Endometrial microvascular endothelial cells (primary cell): ENCODE measurements around the gene KIF12. TPM values are rescaled to one million over a fixed set of nuclear protein-coding genes. Genes with fewer than 3 reads are reported as not detected.

Experiments
- in situ Hi-C: cut with HindIII; loops from 2 replicates; pipeline ENCODE4 v1.10.0; 2017; ENCODE audit warnings: low sequenced_read_pairs, low pct_unique_long_range_greater_than_20kb; ENCODE audit errors: inconsistent ontology term
- total RNA-seq: library from RNA; depleted of rRNA; stranded (reverse); fragments of >200 nt; gene quantifications from one replicate; pipeline ENCODE4 v1.2.3, GENCODE V29; 2015; ENCODE audit errors: inconsistent ontology term

The KIF12 gene
- total RNA-seq, 1 donor from 2014 or later, result not detected

DNA sequence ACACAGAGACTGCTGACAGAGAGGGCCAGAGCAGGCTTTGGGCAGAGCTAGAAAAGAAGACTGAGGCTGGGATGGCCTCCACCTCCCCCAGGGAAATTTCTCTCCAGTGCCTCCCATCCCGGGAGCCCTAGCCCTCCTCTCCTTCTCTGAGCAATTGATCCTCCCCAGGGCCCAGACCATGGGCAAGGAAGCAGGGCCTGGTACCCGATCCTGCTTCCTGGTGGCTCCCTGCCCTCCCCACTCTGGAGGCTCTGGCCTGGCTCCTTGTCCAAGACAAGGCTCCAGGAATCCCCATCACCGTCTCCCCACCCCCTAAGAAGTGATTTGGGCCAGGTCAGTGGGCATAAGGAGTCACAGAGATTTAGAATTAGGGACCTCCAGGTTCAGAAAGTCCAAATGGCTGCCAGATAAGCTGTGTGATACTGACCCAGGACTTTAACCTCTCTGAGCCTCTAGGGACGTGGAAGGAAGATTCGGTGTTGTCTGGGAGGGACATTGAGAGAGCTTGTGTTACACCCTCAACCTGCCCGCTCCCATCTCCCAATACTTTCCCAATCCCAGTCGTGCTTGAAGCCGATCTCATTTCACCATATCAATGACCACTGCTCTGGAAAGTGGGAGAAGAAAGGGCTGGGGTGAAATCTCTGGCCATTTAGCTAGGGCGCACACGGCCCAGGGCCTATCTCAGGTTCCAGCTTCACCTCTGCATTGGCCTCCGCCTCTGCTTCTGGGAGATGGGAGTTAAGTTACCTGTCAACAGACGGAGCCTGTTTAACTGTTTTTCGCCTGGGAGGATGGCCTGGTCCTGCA is 25.8 kb upstream of the KIF12 start:
- in situ Hi-C loops, result no loop called here

DNA sequence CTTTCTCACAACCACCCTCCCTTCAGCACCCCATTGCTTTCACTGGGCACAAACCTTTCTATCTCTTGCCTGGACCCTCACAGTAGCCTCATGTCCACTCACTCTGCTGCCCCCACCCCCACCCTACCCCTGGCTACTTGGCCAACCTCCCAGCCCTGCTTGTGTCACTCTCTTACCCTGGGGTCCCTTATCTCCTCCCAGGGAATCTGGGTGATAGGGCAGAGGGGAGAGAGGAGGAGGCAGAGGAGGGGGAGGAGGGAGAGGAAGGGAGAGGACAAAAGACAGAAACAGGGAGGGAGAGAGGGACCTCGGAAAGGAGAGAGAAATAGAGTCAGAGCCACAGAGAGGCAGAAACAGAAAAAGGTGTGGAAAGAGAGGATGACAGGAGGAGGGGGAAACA is 25.0 kb upstream of the KIF12 start:
- in situ Hi-C loops, result no loop called here

DNA sequence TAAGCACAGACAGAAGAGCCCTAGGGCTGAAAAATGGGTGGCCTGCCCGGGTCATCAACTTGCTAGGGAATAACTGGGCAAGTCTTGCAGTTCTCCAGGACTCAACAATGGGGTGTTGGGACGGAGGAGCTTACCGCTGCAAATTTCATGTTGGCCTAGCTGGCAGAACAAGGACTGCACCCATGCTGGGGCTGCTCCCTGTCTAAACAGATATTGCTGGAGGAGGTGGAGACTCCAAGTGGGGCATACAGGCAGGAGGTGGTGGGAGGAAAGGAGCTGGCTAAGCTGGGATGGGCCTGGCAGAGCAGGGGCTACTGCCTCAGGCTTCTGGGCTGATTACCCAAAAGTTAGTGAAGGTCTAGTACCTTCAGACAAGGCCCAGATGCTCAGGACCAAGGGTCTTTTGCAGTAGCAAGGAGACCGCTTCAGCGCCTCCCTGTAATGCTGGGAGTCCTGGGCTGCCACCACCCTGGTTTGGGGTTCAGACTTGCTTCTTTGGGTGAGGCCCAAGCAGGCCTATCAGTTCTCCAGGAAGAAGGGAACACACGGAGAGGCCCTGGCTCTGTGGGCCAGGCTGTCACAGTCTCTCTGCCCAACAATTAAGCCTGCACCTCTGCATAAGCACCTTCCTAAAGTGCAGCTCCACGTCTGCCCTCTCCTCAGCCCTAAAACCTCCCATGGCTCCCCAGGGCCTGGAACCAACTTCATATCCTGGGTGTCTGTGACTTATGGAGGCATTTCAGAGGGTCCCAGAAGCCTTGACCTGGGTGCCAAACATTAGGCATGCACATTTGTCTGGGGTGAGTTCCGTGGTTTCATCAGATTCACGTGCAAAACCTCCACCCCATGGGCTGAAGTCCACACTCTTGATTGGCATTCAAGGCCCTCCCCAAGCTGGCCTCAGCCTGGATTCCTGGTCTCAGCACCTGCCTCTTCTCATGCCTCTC is 24.2 kb upstream of the KIF12 start:
- in situ Hi-C loops, result no loop called here

DNA sequence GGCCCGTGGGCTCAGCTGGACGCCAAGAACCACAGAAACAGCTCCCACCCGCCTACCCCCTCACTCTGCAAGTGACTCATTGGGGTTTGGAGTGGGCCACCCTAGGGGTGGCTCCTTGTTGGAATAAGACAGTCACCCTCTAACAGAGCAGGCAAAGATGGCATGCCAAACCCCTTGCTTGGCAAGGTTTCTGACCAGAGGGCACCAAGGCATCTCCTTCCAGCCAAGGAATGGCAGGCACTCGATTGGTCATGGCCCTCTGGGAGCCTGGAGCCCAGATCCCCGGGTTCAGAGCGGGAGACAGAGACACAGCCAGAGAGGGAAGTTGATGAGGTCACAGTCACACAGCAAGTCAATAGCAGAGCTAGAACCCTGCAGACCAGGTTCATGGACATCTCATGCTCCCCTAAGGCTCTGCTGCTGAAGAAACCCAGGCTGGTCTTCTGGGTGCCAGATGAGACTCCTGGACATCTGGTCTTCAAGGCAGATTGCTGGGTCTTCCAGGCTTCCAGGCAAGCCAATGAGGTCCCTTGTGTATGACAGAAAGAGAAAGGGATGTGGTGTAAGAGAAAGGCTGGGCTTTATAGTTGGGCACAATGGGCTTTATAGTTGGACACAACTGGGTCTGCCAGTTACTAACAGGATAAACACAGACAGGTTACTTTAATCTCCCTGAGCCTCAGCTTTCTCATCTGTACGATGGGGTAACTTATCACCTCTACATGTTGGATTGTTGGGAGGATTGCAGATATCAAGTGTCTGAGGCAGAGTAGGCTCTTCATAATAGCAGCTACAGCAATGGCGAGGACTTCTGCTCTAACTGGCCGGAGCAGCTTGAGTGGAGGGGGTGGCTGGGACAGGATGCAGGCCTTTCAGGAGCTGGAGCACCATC is 23.3 kb upstream of the KIF12 start:
- in situ Hi-C loops, result no loop called here

DNA sequence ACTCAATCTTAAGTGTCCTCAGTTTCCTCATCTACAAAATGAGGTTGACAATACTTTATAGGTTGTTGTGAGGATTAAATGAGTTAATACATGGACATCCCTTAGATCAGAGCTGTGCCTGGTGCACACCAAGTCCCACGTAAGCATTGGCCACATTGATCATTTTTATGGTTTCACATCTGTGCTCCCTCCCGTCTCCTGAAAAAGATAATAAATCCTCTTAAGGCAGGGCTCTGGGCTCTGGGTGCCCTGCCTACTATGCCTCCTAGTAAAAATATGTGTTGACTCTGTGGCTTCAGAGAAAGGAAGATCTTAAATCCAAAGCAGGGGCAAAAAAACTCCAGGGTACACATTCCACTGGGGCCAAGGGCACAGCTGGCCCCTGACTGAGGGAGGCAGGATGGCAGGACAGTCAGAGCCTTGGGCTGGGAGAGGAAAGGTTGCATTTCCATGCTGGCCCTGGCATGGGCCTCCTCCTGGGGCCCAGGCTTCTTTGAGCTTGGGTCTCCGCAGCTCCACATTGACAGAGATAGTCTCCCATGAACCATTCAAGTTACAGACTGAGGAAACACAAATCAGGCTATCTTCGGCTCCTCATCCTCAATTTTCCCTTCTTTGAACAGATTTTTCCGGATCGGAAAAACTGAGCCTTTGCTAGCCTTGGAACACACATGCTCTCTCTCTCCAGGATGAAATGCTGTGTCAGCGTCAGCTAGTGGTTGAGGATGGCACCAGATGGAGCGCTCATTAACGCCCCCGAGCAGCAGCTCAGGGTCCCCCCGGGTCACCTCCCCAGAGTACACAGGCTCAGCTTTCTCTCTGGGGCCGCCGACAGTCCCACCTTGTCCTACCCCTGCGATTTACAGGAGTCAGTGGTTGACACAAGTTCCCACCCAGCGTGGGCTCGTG is 22.4 kb upstream of the KIF12 start:
- in situ Hi-C loops, result no loop called here

DNA sequence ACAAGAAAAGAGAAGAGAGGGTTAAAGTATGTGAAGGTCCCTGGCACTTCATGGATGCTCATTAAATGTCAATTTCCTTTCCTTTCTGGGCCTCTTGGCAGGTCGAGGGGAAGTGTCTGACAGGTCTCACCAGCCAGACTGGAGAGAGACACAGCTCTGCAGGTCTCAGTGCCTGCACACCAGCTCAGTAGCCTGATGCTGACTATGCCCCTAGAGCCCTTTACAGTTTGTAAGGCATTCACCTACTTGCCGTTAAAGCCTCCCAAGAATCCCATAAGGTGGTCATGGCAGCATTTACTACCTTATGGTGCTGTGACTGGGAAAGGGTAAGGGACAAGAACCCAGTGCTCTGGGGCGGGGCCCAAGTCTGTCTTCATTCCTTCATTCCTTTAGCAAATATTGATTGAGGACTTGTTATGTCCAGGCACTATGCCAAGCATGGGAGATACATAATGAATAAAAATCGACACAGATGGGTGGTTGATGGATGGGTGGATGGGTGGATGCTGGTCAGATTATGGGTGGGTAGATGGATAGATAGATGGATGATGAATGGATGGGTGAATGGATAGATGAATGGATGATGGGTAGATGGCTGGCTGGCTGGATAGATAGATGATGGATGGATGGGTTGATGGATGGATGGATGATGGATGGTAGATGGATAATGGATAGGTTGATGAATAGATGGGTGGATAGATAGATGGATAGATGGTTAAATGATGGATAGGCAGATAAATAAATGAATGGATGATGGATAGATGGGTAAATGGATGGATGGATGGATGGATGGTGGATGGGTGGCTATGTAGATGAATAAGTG is 21.3 kb upstream of the KIF12 start:
- in situ Hi-C loops, result no loop called here

DNA sequence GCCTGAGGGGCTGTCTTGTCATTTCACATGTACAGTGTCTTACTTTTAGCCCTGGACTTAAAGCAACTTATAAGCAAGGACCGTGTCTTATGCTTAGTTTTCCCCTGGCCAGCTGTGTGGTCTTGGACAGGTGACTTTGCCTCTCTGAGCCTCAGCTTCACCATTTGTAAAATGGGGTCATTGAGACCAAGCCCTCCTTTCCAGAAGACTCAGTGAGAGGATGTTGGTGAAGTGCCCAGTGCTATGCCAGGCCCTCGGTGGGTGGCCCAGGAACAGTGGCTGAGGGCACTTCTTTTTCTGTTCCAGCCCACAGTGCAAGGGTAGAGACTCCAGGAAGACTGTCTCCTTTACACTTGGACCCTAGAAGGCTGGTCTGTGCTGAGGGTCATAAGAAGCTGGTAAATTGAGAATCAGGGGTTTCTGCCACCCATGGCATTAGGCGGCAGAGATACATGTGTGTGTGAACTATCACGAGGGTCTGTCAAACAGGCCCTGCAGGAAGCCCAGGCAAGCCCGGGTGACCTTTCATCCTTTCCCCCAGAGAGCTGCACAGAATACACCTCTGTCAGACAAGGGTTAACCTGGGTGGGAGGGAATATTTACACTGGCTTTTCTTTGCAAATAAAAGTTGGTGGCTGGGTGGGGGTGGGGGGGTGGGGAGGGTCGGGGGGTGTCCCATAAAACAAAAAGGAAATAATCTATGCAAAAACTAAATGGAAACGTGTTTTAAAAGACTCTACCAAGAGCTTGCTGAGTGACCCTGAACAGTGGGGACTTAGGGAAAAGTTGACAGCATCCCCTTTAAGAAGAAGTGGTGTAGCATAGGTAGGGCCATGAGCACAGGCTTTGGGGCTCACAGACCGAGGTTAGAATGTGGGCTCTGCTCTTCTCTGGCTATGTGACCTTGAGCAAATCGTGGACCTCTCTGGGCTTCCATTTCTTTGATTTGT is 20.4 kb upstream of the KIF12 start:
- in situ Hi-C loops, result no loop called here

DNA sequence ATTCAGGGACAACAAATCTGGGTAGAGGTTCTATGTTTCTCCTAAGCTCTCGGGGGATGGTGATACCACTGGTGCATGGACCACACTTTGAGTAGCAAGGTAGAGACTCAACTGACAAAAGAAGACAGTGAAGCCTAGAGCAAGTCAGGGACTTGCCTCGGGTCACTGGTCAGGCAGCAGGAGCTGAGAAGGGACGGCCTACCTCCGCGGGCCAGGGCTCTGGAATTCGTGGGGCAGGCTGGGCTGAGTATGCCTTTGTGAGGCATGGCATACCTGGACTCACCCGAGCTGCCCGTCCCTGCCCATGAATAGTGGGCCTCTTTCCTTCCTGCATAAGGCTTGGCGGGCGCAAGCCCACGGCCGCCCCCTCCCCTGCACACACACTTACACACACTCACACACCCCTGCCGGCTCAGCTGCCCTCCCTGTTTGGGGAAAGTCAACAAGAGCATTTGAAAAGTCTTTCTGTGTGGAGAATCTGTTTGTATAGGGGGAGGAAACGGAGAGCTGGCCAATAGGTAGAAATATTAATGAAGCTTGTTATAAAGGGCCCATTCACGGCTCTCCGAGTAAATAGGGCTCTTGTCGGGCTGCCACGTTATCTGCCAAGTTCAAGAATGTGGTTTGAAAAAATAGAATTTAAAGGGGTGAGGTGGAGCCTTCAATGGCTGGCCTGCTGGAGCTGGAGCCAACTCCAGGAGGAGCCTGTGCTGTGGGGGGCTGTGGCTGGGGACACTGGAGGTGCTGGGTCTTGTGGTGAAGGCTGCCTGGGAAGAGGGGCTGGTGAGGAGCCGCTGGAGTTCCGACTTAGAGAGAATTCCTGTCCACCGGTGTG is 19.1 kb upstream of the KIF12 start:
- in situ Hi-C loops, result no loop called here

DNA sequence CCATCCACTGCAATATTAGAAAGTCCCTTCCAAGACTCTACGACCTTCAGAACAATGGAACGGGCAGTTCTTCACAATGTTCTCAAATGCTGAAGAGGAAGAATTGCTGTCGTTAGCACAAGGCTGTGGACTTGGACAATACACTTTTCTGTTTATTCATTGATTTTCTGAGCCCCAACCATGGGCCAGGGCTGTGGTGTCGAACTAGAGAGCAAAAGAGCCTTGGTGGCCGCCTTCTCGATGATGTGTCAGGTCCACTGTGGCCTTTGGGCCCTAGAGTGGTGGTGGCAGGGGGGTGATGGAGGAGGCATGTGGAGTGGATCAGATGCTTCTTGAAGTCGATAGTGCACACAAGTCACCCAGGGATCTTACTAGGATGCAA is 18.5 kb upstream of the KIF12 start:
- in situ Hi-C loops, result no loop called here

DNA sequence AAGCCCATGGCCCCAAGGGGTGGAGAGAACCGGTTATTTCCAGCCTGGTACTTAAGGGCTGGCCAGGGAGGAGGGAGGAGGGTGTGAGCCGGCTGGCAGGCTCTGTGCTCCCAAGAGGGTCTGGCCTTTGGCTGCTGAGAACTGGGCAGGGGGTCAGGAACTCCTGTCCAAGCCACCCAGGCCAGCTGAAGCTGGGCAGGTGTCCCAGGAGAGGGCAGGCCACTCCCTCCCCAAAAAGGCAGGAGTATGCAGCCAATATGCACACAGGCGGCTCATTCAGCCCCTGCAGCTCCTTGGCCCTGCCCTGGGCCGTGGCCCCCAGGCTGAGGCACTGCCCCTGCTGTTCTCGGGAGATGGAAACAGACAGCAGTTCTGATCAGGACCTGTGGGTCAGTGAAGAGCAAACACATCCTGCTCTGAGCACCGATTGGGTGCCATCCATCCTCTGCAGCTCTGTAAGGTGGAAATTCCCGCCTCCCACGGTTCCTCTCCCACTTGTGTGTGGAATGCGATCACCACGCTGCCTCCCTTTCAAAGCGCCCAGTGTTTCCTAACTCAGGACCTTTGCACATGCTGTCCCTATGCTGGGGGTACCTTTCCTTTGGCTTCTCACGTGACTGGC is 17.1 kb upstream of the KIF12 start:
- in situ Hi-C loops, result no loop called here

DNA sequence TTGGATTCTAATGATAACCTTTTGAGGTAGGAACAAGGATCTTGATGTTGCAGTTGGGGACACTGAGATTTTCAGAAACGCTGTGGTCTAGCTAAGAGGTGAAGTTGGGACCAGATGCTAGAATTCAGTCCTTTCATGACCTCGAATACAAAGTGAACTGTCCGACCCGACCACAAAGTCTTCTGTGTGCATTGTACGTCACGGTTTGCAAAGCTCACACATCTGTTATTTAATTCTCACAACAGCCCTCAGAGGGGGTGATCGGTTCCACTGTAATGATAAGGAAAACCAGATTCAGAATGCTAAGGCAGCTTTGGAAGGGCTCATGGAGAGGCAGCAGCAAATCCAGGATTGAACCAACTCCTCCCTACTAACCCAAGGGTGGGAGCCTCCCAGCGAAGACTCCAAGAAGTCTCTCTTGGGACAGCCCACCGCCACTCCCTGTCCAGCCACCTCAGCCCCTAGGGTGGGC is 16.6 kb upstream of the KIF12 start:
- in situ Hi-C loops, result no loop called here

DNA sequence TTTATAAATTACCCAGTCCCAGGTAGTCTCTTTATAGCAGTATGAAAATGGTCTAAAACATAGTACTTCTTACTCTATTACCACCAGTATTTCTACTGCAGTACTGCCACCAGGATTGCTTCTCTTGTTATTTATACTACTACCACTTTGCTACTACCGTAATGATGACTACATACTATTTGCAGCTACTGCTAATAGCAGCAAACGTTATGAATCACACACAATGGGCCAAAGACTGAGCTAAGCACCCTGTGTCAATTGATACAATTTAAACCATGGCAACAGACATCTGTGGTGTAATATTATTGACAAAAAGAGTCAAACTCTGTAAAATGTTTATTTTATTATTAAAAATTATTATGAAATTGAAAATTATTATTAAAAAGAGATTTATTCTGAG is 15.3 kb upstream of the KIF12 start:
- in situ Hi-C loops, result no loop called here

DNA sequence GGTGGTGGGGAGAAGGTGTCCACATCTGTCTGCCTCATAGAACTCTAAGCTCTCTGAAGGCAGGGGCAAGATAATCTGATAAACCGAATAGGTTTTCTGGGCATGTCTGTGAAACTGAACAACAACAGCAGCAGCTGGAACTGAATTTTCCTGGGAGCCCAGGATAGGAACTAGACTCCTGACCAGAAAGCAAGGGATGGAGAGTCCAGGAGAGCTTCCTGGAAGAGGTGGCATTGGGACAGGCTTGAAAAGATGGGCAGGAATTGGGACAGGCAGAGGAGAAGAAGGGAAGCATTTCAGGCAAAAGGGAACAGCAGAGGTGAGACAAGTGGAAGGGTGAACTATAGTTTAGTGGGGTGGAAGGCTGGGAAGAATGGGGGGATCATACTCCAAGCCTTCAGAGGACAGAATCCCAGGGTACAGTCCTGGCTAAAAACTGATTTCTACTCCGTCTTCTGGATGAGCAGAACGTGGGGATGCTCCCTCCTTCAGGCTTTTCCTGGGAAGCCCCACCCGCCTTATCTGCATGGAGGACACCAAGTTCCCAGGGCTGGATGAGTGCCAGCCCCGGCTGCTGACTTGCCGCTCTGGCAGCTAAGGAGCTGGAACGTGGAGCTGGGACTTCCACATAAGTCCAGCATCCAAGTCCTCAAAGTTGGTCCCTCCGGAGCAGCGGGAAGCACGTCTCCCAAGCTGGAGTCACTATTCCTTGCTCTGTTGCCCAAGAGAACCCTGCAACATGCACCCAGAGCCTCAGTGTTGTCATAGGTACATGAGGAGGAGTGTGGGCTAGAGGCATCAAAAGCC is 13.9 kb upstream of the KIF12 start:
- in situ Hi-C loops, result no loop called here

DNA sequence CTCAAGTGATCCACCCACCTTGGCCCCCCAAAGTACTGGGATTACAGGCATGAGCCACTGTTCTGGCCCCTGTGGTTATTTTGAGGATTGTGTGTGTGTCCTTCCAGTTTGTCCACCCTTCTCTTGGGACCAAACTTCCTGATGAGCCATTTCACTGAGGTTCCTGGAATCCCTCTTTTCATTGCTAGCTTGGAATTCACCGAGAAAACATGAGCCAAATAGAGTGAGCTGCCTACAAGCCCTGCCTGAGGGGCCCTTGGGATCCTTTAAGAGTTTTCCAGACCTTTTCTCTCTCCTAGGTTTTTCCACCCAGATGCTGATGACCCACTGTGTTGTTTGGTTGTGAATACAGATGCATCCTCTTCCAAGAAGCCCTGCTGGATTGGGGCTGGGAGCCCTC is 13.2 kb upstream of the KIF12 start:
- in situ Hi-C loops, result no loop called here
